ENCODE measurements around the gene PDXK.

PDXK gene

DNA sequence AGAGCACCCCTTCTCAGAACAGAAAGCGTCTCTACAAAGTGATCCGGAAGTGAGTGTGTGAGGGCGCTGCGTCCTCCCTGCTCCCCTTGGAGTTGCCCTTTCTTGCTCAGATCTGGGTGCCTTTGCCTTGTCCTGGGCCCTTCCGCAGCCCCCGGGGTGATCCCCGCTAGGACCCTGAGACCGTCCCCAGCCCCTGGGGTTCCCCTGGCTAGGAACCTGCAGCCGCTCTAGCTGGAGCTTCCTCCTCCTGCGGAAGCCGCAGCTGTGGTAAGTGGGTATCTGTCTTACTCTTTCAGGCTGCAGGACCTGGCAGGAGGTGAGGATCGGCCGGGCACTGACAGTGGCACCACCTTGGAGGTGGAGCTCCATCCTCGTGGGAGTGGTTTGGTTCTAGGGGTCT is 81.6 kb downstream of the PDXK start:
- FAIRE-seq (no peak), DNase-seq (ENCODE audit: insufficient read length, low spot score) (no peak)

DNA sequence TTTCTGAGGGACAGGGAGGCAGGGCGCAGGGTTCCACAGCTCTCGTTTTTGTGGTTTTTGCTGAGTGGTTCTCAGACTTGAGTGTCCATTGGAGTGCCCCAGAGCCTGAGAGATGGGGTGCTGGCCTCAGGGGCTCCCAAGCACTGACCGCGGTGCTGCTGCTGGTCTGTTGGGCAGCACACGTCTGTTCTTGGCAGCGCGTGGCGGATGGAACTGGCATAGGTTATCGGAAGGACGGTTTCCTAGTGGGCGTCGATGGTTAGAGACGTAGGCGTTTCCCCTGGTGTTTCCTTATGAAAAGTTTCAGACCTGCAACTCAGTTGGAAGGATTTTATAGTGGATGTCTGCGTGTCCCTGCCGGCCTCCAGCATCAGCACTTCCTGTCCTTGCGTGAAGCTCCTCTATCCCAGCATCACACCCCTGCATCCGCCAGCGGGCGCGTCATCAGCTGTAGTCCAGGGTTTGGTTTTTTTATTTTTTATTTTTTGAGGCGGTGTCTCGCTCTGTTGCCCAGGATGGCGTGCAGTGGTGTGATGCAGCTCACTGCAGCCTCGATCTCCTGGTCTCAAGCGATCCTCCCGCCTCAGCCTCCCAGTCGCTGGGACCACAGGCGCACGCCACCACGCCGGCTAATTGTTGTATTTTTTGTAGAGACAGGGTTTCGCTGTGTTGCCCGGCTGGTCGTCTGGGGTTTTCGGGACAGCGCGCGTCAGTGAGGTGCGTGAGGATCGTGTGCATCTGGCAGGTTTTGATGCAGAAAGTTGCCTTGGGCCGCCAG is 82.3 kb downstream of the PDXK start:
- FAIRE-seq, result no peak

DNA sequence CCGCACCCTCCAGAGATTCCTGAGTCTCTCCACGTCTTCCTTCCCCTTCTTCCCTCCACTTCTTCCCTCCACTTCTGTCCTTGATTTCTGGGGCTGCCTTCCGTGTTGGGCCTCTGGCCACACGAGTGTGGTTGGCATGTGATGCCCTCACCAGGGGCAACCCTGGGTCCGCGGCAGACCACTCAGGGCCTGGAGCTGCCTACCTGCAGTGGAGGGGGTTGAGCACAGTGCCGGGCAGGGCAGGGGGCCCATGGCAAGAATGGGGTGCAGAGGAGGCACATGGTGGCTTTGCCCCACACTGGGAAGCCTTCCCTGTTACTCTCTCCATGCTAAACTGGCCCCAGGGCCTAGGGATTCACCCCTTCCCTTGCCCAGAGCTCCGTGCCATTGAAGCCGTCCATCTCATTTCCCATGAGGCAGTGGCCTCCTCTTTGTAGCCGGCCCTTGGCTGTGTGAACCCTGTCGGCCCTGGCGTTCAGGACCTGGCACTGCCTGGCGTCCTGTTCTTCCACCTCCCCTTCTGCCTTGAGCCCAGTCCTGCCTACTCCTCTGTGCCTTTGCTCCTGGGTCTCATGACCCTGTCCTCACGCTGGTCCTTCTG is 83.9 kb downstream of the PDXK start:
- FAIRE-seq (no peak), DNase-seq (ENCODE audit: insufficient read length, low spot score) (no peak)

More for the DNA sequence above, 82.3 kb downstream of the PDXK start:
- no peak for DNase-seq (ENCODE audit: insufficient read length, low spot score)

DNA sequence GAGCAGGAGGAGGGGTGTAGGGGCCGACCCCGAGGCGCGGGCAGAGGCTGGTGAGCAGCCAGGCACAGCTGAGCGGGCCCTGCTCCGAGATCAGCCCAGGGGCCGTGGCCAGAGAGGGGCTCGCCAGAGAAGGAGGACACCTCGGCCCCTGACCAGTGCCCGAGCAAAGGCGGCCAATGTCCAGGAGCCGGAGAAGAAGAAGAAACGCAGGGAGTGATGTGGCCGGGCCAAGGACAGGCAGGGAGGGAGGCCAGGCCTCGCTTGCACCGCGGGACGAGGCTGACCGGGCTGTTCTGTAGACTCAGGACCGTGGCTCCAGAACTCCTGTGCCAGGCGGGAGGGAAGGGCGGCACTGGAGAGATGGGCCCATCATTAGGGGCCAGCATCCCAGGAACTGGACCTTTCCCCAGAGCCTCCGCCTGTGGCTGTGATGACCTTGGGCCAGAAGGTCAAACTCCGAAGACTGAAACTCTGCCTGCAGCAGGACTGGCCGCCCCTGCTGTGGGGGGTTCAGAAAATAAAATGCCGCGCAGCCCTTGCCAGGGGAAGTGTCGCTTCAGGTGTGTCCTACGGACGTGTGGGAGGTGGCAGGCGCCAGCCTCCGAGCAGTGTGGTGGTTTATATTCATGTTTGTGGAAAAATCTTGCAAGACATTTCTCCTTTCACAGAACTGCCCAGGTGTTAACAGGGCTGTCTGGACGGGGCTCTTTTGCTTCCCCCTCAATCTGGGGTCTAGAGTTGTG is 84.8 kb downstream of the PDXK start:
- DNase-seq (ENCODE audit: insufficient read length, low spot score) (no peak), FAIRE-seq (no peak)

DNA sequence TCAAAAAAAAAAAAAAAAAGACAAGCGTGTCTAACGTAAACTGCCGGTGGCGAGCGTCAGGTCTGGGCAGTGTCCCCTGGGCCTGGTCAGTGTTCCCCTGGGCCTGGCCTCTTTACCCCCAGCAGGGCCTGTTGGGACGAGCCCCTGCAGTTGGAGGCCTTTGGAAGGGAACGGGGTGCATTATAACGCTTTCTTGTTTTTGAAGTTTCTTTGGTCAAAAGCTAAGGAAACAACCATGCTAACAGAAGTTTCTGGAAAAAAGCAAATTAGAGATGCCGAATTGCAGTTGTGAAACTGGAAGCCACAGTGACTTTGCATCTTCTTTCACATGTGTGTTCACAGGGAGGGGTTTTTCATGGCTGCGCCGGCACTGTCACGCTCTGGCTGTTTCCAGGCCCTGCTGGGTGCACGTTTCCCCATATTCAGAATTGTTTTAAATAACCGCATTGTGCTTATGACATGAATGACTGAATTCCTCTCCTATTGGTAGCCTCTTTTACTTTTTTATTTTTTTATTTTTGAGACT is 86.4 kb downstream of the PDXK start:
- DNase-seq (ENCODE audit: insufficient read length, low spot score) (no peak), FAIRE-seq (no peak)

DNA sequence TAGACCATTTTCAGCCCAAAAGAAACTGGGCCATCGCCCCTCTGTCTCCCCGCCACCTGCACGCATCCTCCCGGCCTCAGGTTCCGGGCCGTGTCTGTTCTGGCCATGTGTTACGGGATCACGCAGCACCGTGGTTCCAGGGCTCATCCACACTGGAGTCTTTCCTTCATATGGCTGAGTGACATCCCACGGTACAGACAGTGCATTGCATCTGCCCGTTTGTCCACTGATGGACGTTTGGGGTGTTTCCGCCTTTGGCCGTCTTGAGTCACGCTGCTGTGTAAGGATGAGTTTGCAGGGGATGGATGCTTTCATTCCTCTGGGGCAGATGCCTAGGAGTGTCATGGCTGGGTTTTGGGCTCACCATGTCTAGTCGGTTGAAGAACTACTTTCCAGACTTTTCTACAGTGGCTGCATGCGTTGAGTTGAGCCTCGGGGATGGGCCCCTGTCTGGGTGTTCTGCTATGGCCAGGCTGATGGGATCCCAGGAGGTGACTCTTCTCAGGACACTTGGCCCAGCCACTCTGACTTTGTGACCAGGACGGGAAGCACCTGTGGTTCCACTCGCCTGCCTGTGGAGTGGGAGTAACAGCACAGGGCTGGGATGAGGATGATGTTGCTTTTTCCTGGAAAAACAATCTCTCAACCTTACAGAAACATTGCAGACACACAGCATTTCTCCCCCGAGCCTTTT is 87.2 kb downstream of the PDXK start:
- DNase-seq (ENCODE audit: insufficient read length, low spot score) (no peak), FAIRE-seq (no peak)

DNA sequence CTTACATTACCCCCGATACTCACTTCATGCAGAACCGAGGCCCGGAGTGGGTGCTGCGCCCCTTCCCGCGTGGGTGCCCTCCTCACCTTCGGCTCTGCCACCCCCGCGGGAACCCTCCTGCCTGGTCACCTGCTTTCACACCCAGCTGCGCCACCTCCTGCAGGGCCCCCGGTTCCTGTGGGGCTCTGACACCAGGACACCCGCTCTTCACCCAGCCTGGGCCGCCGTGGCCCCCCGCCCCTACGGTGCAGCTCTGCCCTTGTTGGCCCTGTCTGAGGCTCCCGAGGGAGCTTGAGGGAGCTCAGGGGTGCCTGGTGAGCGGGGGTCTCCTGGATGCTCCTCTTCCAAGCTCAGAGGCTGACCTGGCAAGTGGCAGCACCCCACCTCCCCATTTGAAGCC is 89.4 kb downstream of the PDXK start:
- no peak for FAIRE-seq

DNA sequence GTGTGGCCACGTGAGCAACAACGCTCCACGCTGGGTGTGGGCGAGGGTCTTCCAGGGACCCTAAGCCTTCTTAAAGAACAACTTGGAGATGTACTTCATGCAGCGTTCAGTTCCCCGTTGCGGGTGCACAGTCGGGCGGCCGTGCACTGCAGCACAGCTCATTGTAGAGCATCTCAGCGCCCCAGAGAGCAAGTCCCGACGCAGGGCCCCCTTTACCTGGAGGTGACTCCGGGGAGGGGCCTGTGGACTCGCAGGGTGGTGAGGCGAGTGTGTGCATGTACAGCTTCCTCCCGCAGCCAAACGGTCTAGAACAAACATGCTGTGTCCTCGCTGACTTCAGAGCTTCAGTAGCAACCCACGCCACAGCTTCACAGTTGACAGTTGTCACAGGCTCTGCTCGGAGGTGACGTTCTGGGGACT is 89.9 kb downstream of the PDXK start:
- FAIRE-seq, result no peak
- no peak for DNase-seq (ENCODE audit: insufficient read length, low spot score)

More for the DNA sequence above, 89.4 kb downstream of the PDXK start:
- no peak for DNase-seq (ENCODE audit: insufficient read length, low spot score)

DNA sequence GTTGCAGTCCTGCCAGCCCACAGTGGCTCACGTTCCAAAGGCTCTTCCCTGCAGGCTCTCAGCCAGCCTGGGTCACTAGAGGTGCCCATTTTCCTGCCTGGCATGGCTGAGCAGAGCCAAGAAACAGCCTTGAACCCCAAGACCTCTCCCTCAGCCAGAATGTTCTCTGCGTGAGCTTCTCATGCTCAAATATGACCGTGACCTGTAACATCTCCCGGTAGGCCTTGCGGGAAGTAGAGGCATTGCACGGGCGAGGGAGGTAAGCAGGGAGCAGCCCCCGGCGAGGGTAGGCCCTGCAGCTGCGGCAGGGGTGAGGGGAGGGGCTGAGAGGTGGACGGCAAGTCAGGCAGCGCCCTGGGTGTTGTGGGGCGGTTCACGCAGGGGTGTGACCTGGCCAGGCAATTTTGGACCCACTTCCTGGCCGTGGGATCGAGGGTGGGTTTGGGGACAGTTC is 90.4 kb downstream of the PDXK start:
- no peak for DNase-seq (ENCODE audit: insufficient read length, low spot score)
- FAIRE-seq, result no peak

DNA sequence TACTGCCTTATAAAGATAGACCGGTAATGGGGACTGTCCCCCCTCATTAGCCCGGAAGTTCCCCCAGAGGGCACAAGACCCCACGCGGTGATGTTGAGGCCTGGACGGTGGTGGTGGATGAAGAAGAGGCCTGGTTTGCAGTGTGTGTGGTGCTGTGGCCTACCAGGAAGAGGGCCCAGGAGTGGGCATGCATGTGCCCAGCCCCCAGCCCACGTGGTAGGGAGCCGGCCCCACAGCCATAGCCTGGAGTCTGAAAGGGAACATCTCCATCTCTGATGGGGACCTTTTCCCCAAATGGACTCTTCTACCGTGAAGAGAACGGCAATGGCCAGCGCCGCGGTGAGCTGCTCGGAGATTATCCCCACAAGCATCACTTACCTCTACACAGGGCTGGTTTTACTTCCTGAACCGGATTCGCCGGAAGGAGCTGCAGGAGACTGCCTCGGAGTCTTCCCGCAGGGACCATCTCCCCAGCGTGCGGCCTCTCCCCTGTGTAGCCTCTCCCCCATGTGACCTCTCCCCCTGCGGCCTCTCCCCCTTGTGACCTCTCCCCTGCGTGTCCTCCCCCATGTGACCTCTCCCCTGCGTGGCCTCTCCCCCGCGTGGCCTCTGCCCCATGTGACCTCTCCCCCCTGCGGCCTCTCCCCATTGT is 91.0 kb downstream of the PDXK start:
- DNase-seq (ENCODE audit: insufficient read length, low spot score), result no peak
- no peak for FAIRE-seq

DNA sequence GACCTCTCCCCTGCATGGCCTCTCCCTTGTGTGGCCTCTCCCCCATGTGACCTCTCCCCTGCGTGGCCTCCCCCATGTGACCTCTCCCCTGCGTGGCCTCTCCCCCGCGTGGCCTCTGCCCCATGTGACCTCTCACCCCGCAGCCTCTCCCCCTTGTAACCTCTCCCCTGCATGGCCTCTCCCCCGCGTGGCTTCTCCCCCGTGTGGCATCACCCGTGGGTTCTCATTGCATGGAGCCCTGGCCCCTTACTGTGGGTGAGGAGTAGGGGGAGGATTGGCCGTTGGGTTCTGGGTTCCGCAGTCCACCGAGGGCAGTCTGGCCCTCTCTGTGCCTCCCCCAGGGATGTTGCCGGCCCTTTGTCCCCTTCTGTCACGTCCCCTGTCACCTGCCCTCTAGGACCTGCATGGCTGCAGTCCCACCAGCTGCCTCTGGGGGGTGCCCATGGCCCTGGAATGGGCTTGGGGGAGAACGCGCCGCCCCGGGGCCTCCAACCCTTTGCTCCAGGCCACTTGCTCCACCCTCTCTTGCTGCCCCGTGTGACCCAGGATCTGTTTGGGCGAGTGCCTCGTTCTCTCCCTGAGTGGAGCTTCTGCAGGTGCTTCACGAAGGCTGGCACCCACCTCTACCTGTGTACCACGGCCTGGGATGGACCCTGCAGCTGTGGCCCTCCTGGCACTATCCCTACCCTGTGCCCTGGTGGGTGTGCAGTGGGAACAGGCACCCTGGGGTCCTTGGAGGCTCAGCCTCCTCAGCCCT is 91.8 kb downstream of the PDXK start:
- no peak for FAIRE-seq
- DNase-seq (ENCODE audit: insufficient read length, low spot score), result peak; percentile 83

DNA sequence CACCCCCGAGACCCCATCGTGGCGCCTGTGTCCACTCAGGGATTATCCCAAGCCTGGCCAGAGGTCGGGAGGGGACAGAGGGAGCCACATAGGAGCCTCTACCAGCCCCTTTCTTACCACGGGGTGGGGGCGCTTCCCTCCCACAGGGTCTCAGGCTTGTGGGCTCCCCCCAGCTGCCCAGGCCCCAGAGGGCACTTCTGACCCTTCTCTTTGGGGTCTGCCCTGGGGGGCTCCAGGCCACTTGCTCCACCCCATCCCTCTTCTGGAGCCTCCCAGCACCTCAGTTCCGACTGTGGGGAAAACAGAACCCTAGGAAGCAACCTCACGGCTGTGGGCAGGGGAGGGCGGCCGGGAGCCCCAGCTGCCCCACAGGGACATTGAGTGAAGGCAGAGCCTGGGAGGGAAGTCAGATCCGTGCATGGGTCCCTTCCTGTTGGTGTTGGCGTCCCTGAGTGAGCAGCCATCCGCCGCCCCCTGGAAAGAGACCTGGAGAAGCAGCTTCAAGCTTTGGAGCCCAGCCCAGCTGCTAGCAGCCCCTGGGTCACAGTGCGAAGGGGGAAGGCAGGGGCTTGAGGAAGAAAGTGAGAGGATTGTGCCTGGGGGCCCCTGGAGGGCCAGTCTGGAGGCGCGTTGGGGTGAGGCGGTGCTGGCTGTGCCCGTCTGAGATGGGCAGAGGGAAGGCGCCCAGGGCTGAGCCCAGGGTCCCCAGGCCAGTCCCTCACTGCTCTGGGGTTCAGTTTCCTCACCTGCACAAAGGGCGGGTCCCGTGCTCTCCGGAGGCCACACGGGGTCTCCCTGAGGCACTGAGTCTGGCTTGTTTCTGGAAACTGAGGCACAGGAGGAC is 92.6 kb downstream of the PDXK start:
- DNase-seq (ENCODE audit: insufficient read length, low spot score) (no peak), FAIRE-seq (no peak)
